ENCODE results near the gene KCNQ2.

DNA sequence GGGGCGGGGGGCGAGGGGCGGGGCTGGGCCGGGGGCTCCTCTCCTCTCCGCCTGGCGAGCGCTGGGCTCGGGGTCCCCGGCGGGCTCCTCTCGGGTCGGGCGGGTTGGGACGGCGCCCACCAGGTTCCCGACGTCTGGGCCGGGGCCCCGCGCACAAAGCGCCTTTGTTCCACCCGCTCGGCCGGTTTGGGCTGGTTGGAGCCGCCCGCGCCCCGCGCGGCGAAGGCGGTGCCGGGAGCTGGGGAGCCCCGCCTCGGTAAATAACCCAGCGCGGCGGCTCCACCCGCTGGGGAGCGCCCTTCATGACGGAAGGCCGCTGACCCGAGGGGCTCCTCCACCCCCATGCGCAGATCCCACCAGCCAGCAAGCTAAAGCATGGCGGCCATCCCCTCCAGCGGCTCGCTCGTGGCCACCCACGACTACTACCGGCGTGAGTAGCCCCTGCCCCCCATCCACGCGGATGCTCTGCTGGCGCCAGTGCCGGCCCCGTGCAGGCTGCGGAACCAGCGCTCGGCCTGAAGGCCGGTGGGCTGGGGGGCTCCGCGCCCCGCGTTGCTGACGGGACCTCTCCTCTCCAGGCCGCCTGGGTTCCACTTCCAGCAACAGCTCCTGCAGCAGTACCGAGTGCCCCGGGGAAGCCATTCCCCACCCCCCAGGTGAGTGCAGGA, 48.6 kb upstream of the KCNQ2 start:
- TF ChIP-seq ARNTL (CRISPR knock-in tag; IDR thresholded peaks at IDR 0.05; ENCODE audit: borderline replicate concordance, low read depth): no peak
- no peak for TF ChIP-seq PPARA (CRISPR knock-in tag; IDR thresholded peaks at IDR 0.05; ENCODE audit: borderline replicate concordance)
- no peak for TF ChIP-seq ZFP30 (CRISPR knock-in tag; IDR thresholded peaks at IDR 0.05)
- TF ChIP-seq PATZ1 (CRISPR knock-in tag; IDR thresholded peaks at IDR 0.05; ENCODE audit: borderline replicate concordance): no peak
- TF ChIP-seq TOX (CRISPR knock-in tag; IDR thresholded peaks at IDR 0.05; ENCODE audit: borderline replicate concordance): no peak
- TF ChIP-seq ISL1 (CRISPR knock-in tag; IDR thresholded peaks at IDR 0.05): no peak
- no peak for TF ChIP-seq ZC3H10 (CRISPR knock-in tag; IDR thresholded peaks at IDR 0.05)
- no peak for TF ChIP-seq OSR1 (CRISPR knock-in tag; IDR thresholded peaks at IDR 0.05)
- TF ChIP-seq, protein P1, sequence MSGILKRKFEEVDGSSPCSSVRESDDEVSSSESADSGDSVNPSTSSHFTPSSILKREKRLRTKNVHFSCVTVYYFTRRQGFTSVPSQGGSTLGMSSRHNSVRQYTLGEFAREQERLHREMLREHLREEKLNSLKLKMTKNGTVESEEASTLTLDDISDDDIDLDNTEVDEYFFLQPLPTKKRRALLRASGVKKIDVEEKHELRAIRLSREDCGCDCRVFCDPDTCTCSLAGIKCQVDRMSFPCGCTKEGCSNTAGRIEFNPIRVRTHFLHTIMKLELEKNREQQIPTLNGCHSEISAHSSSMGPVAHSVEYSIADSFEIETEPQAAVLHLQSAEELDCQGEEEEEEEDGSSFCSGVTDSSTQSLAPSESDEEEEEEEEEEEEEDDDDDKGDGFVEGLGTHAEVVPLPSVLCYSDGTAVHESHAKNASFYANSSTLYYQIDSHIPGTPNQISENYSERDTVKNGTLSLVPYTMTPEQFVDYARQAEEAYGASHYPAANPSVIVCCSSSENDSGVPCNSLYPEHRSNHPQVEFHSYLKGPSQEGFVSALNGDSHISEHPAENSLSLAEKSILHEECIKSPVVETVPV (CRISPR knock-in tag; IDR thresholded peaks at IDR 0.05): no peak

Measured in SK-N-SH treated with all-trans-retinoic acid at 6 μM for 48 hours (cell line).